ENCODE measurements around the gene PTPRJ.

DNA sequence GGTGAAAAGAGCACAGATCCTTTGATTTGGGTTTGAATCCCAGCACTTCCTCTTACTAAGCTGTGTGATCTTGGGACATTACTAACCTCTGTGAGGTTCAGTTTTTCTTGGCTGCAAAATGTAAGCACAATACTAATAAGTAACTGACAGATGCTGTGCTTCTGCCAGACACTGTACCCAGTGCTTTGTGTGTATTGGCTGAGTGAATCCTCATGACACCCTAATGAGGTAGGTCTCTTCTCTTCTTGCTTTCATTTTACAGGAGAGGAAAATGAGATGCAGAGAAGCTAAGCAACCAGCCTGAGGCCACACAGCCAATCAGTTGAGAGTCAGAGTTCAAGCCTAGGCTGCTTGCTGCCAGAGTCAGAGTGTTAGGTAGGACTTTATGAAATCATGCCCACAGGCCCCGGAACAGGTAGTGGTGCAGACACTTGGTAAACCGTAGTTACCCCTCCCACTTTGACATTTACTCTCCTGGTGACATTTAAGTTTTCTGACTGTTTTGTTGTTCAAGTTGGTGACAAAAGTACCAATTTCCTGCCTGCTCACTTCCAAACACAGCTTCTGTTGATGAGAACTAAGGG is 21.2 kb downstream of the PTPRJ start:
- TF ChIP-seq ZNF766 (CRISPR knock-in tag; IDR thresholded peaks at IDR 0.05; ENCODE audit: borderline replicate concordance) (no peak), ZNF891 (CRISPR knock-in tag; IDR thresholded peaks at IDR 0.05) (no peak), CTCF (CRISPR knock-in tag; IDR thresholded peaks at IDR 0.05) (no peak)
